Measurements from ENCODE around the gene IL18RAP.

Gene IL18RAP

GRCh38 chr2:102418421-102418961, 4.5 kb upstream of the IL18RAP start:
- Histone ChIP-seq H3K36me3 (ENCODE audit: insufficient read depth, low read length) (no peaks in the 10 kb centered on the region), H3K4me2 (ENCODE audit: low read length) (no peak overlapping the region), H3K27ac (ENCODE audit: low read depth, low read length, poor library complexity, severe bottlenecking) (no peak overlapping the region), H3K9me2 (ENCODE audit: low read depth, low read length) (no peaks in the 10 kb centered on the region), H4K20me1 (ENCODE audit: insufficient read depth, low read length) (no peaks in the 10 kb centered on the region), H3K27me3 (ENCODE audit: insufficient read depth, low read length) (no peaks in the 10 kb centered on the region), H3K4me1 (ENCODE audit: insufficient read depth, low read length, severe bottlenecking) (no peaks in the 10 kb centered on the region), H3F3A (ENCODE audit: insufficient read depth, low read length) (no peaks in the 10 kb centered on the region), H2AFZ (ENCODE audit: low read length) (no peak overlapping the region), H3K9ac (ENCODE audit: low read length) (no peak overlapping the region), H3K4me3 (ENCODE audit: low read depth, low read length, poor library complexity, severe bottlenecking) (no peak overlapping the region), H3K9me3 (ENCODE audit: low read length) (no peaks in the 10 kb centered on the region), H3K79me2 (ENCODE audit: insufficient read depth, low read length) (no peaks in the 10 kb centered on the region)
- no peak for TF ChIP-seq CTCF (IDR thresholded peaks at IDR 0.05; ENCODE audit: low read length)
- no peak for TF ChIP-seq EZH2 (IDR thresholded peaks at IDR 0.05; ENCODE audit: borderline replicate concordance, low read length)

- no peaks in the 10 kb centered on the region for H3K79me2 ChIP-seq (ENCODE audit: insufficient read depth, low read length)
- H3K9ac ChIP-seq (ENCODE audit: low read length): no peak overlapping the region
- H3K4me3 ChIP-seq (ENCODE audit: low read depth, low read length, poor library complexity, severe bottlenecking): no peak overlapping the region
- H3K27me3 ChIP-seq (ENCODE audit: insufficient read depth, low read length): no peaks in the 10 kb centered on the region
- H4K20me1 ChIP-seq (ENCODE audit: insufficient read depth, low read length): no peaks in the 10 kb centered on the region
- no peak overlapping the region for H3K27ac ChIP-seq (ENCODE audit: low read depth, low read length, poor library complexity, severe bottlenecking)
- H3K36me3 ChIP-seq (ENCODE audit: insufficient read depth, low read length): no peaks in the 10 kb centered on the region
- no peak for TF ChIP-seq EZH2 (IDR thresholded peaks at IDR 0.05; ENCODE audit: borderline replicate concordance, low read length)
- TF ChIP-seq CTCF (IDR thresholded peaks at IDR 0.05; ENCODE audit: low read length): no peak
- H3K9me2 ChIP-seq (ENCODE audit: low read depth, low read length): no peaks in the 10 kb centered on the region
- H3K4me1 ChIP-seq (ENCODE audit: insufficient read depth, low read length, severe bottlenecking): no peaks in the 10 kb centered on the region
- H3K4me2 ChIP-seq (ENCODE audit: low read length): no peak overlapping the region
- no peak overlapping the region for H2AFZ ChIP-seq (ENCODE audit: low read length)
- H3F3A ChIP-seq (ENCODE audit: insufficient read depth, low read length): no peaks in the 10 kb centered on the region
- H3K9me3 ChIP-seq (ENCODE audit: low read length): no peaks in the 10 kb centered on the region
These were observed 2.7 kb upstream of the IL18RAP start for GRCh38 chr2:102420290-102420689.

GRCh38 chr2:102421890-102422759, 835 bp upstream of the IL18RAP start:
- Histone ChIP-seq H3F3A (ENCODE audit: insufficient read depth, low read length) (no peaks in the 10 kb centered on the region), H3K4me3 (ENCODE audit: low read depth, low read length, poor library complexity, severe bottlenecking) (no peak overlapping the region), H3K9me2 (ENCODE audit: low read depth, low read length) (no peaks in the 10 kb centered on the region), H3K9ac (ENCODE audit: low read length) (no peak overlapping the region), H3K36me3 (ENCODE audit: insufficient read depth, low read length) (no peaks in the 10 kb centered on the region), H4K20me1 (ENCODE audit: insufficient read depth, low read length) (no peaks in the 10 kb centered on the region), H3K79me2 (ENCODE audit: insufficient read depth, low read length) (no peaks in the 10 kb centered on the region), H2AFZ (ENCODE audit: low read length) (no peak overlapping the region), H3K4me2 (ENCODE audit: low read length) (no peak overlapping the region), H3K4me1 (ENCODE audit: insufficient read depth, low read length, severe bottlenecking) (no peaks in the 10 kb centered on the region), H3K27me3 (ENCODE audit: insufficient read depth, low read length) (no peaks in the 10 kb centered on the region), H3K9me3 (ENCODE audit: low read length) (no peaks in the 10 kb centered on the region), H3K27ac (ENCODE audit: low read depth, low read length, poor library complexity, severe bottlenecking) (no peak overlapping the region)
- TF ChIP-seq EZH2 (IDR thresholded peaks at IDR 0.05; ENCODE audit: borderline replicate concordance, low read length) (no peak), CTCF (IDR thresholded peaks at IDR 0.05; ENCODE audit: low read length) (no peak)

Measured in OCI-LY1 (cell line).